Prostate gland (tissue), 2 donors: Measurements from ENCODE around the gene PLXDC1. TPM values are rescaled to one million over a fixed set of nuclear protein-coding genes. Genes with fewer than 3 reads are reported as not detected.

Experiments
- DNase-seq: peaks from one replicate; pipeline ENCODE4 v3.0.0-alpha.2; 2019; ENCODE audit warnings: low spot score
- H3K27ac ChIP-seq, 2 donors: fragments of 200-600 bp; sonication (generic); 2 replicates each; pipeline ENCODE4 v1.5.1; 2017 to 2019
- H3K27me3 ChIP-seq: fragments of 200-600 bp; sonication (generic); replicated peaks from 2 replicates; pipeline ENCODE4 v1.5.1; 2019; ENCODE audit not compliant: insufficient read depth
- H3K36me3 ChIP-seq, 2 donors: fragments of 200-600 bp; sonication (generic); 1 replicate in 1 of 2; 2 replicates in 1 of 2; pipeline versions ENCODE4 v1.5.1 to v1.8.1; 2017 to 2019
- H3K4me1 ChIP-seq: fragments of 200-600 bp; sonication (generic); replicated peaks from 2 replicates; pipeline ENCODE4 v1.5.1; 2019
- H3K4me3 ChIP-seq, 2 donors: fragments of 200-600 bp; sonication (generic); 2 replicates each; pipeline ENCODE4 v1.5.1; 2017 to 2019
- H3K9me3 ChIP-seq: fragments of 200-600 bp; sonication (generic); 2 replicates; pipeline ENCODE4 v1.5.1; 2017
- POLR2A ChIP-seq: fragments of 450-650 bp; IDR thresholded peaks from one replicate; pipeline ENCODE4 v1.6.1; 2016; ENCODE audit warnings: antibody characterized with exemption, mild to moderate bottlenecking
- POLR2AphosphoS5 ChIP-seq: sonication (generic); formaldehyde crosslinking; IDR thresholded peaks from one replicate; pipeline ENCODE4 v1.6.1; 2017; ENCODE audit warnings: antibody characterized with exemption
- WGBS: methylation state at CpG from one replicate; pipeline ENCODE4 v1.1.5; 2018; 5-methylcytosine and 5-hydroxymethylcytosine counted together
- intact Hi-C: fragments of 100-400 bp; cut with DNase I; formaldehyde crosslinking; loops from one replicate; pipeline ENCODE4 v1.14.2; 2022
- total RNA-seq, 2 donors: library from RNA; depleted of rRNA; stranded (reverse); fragments of >200 nt; gene quantifications; one replicate each; pipeline ENCODE4 v1.1.0, GENCODE V29; 2016
- TF ChIP-seq, protein P1 (sequence below), 4 experiments: fragments of 200-600 bp in 2 of 4; fragments of 450-650 bp in 2 of 4; sonication (generic) in 2 of 4; IDR thresholded peaks; 1 replicate in 3 of 4; 2 replicates in 1 of 4; pipeline ENCODE4 v1.5.1; 2016 to 2019; ENCODE audit warnings: antibody characterized with exemption in 4 of 4, mild to moderate bottlenecking in 2 of 4, moderate library complexity in 2 of 4

PLXDC1 gene
- total RNA-seq, 2 donors from 2014 or later = 3.9 to 5.4 TPM

DNA sequence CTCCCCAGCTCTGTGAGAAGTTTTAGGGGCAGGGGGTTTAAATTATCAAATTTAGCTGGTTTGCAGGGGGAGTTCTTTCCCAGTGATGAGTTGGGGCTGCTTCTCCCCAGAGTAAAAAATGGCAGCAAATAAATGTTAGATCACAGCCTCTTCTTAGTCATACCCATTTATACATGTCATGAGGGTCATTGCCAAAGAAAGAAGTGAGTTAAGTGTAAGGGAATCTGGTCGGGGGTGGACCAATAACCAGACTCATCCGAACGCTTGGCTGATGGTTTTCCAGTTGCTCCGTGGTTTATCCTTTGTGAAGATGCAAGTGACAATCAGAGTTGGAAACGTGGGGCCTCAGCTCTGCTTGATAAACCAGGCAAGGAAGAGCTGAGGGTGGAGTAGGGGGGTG, 87.1 kb downstream of the PLXDC1 start:
- Histone ChIP-seq H3K9me3 (no peaks in the 10 kb centered on the region), H3K4me1 (peaks cover 9% of the 10 kb centered on the region), H3K27ac (no peak overlapping the region), H3K4me3 (no peak overlapping the region), H3K27me3 (no peaks in the 10 kb centered on the region), H3K36me3 (no peaks in the 10 kb centered on the region)
- intact Hi-C loops = no loop called here
- no peak for TF ChIP-seq POLR2A
- TF ChIP-seq, protein P1, sequence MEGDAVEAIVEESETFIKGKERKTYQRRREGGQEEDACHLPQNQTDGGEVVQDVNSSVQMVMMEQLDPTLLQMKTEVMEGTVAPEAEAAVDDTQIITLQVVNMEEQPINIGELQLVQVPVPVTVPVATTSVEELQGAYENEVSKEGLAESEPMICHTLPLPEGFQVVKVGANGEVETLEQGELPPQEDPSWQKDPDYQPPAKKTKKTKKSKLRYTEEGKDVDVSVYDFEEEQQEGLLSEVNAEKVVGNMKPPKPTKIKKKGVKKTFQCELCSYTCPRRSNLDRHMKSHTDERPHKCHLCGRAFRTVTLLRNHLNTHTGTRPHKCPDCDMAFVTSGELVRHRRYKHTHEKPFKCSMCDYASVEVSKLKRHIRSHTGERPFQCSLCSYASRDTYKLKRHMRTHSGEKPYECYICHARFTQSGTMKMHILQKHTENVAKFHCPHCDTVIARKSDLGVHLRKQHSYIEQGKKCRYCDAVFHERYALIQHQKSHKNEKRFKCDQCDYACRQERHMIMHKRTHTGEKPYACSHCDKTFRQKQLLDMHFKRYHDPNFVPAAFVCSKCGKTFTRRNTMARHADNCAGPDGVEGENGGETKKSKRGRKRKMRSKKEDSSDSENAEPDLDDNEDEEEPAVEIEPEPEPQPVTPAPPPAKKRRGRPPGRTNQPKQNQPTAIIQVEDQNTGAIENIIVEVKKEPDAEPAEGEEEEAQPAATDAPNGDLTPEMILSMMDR (IDR thresholded peaks at IDR 0.05) = no peak
- TF ChIP-seq POLR2AphosphoS5 = no peak
- WGBS = 76% methylated on average over 5 of the region's 5 CpGs
- DNase-seq = no peak

DNA sequence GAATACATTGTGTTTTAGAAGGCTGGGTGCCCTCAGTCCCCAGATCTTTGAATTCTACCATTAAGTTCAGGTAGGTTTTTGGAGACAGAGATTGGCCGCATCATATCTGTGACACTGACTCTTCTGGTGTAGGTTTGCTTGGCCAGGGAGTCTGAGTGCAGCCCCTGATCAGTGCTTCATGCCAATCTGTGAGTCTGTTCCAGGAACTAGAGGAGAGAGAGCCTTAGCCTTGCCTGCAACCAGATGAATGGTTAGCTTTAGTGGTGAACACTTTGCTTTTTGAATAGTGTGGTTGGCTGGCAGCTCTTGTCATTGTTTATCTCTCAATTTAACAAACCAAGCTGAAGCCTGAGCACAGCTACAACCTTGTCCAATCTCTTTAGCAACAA, 87.8 kb downstream of the PLXDC1 start:
- intact Hi-C loops = no loop called here
- no peak for DNase-seq
- H3K4me1 ChIP-seq = peaks cover 9% of the 10 kb centered on the region
- TF ChIP-seq, protein P1 (IDR thresholded peaks at IDR 0.05) = no peak
- TF ChIP-seq POLR2AphosphoS5 (no peak), POLR2A (no peak)
- no peaks in the 10 kb centered on the region for H3K27me3 ChIP-seq
- WGBS = 32% methylated on average over 1 of the region's 1 CpG
- H3K27ac ChIP-seq = no peak overlapping the region
- no peaks in the 10 kb centered on the region for H3K36me3 ChIP-seq
- no peak overlapping the region for H3K4me3 ChIP-seq
- H3K9me3 ChIP-seq = no peaks in the 10 kb centered on the region

DNA sequence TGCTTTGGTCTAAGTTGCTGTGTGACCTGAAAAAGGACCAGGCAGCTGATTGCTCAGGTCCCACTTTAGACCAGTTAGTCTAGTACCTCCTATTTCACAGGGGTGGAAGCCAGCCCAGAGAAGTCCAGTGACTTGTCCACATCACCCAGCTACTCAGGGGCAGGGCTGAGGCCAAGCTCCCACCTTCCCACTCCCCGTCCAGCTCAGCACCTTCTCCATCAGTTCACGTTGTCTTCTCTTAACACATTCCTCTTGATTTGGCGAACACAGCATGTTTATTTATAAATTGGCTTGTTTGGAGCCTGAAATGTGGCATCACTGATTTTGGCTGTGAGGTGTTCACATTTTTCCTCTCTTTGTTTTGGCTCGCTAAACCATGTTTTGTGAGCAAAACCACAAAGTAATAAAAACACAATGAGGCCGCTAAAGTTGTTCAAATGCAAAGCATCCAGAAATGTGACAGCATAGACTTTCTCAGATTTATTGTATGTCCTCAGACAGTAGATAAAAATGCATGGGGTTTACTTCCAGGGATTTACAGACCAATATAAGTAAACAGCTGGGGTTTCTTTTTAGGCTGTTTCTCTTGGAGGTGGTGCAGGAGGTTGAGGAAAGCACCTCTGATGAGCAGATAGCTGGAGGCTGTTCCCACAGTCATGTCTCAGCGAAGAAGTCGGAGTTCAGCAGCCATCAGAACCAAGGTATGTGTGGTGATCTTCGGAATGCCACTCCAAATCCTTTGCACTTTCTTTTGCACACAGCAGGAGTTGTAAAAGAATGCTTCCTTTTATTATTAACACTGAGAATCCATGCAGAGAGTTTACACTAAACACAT, 88.4 kb downstream of the PLXDC1 start:
- Histone ChIP-seq H3K27me3 (no peaks in the 10 kb centered on the region), H3K4me3 (no peak overlapping the region), H3K9me3 (no peaks in the 10 kb centered on the region), H3K4me1 (peaks cover 9% of the 10 kb centered on the region), H3K36me3 (no peaks in the 10 kb centered on the region), H3K27ac (peak overlapping the region in 1 of 2 donors; percentile 25)
- peak; percentile 13 for DNase-seq
- intact Hi-C loops = no loop called here
- WGBS = 21% methylated on average over 8 of the region's 8 CpGs
- TF ChIP-seq, protein P1 (IDR thresholded peaks at IDR 0.05) = no peak
- peak; percentile 49 for TF ChIP-seq POLR2AphosphoS5

DNA sequence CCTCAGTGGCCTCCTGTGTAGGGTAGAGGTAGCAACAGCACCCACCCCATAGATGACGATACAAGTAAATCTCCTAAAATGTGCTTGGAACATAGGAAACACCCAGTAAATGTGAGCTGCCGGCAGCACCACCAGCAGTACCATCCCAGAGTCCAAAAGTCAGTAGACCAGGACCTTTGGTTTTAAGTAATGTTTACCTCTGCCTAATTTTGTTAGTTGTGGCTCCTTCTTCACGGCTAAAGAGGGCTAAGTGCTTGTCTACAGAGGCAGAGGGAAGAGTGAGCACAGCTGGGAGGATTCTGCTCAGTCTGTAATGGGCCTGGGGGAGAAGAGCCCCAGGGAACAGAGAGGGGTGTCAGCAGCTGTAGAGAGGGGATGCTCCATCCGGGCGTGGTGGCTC, 92.9 kb downstream of the PLXDC1 start:
- Histone ChIP-seq H3K4me1 (peaks cover 5% of the 10 kb centered on the region), H3K4me3 (no peak overlapping the region), H3K36me3 (no peaks in the 10 kb centered on the region), H3K9me3 (no peaks in the 10 kb centered on the region), H3K27me3 (no peaks in the 10 kb centered on the region), H3K27ac (no peak overlapping the region)
- DNase-seq = no peak
- WGBS = 73% methylated on average over 5 of the region's 5 CpGs
- TF ChIP-seq, protein P1 (IDR thresholded peaks at IDR 0.05) = no peak
- no peak for TF ChIP-seq POLR2AphosphoS5
- TF ChIP-seq POLR2A = no peak
- intact Hi-C loops = no loop called here

DNA sequence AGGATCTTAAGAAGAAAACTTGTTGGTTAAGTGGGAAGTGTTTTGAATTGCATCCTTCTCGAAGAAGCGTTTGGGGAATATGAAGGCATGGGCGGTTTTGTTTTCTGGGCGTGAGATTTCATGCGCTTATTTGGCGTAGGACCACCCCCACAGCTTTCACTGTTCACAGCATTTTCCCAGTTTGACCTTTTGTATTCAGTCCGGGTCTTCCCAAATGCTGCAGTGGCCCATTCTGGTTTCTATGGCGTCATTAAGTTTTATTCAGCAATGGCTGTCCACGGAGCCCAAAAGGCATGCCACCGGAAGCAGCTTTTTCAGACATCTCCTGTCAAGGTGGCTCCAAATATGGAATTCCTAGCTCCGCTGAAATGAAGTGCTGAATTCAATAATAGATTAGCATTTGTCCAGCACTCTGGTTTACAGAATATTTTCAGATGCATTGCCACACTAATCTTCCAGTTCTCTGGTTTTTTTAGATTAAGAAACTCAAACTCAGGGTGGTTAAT, 93.7 kb downstream of the PLXDC1 start:
- no peaks in the 10 kb centered on the region for H3K36me3 ChIP-seq
- TF ChIP-seq, protein P1 (IDR thresholded peaks at IDR 0.05) = no peak
- H3K27ac ChIP-seq = no peak overlapping the region
- 75% methylated on average over 11 of the region's 11 CpGs for WGBS
- no peaks in the 10 kb centered on the region for H3K27me3 ChIP-seq
- H3K9me3 ChIP-seq = no peaks in the 10 kb centered on the region
- no peak overlapping the region for H3K4me3 ChIP-seq
- DNase-seq = no peak
- intact Hi-C loops = no loop called here
- no peaks in the 10 kb centered on the region for H3K4me1 ChIP-seq
